SK-N-SH (cell line): ENCODE results near the gene EDIL3. TPM values are rescaled to one million over a fixed set of nuclear protein-coding genes. Genes with fewer than 3 reads are reported as not detected.

Source experiments
- CTCF ChIA-PET: fragments of 300-600, 350-600 bp; formaldehyde crosslinking; extraction: SDS; loops from one replicate; lab custom pipeline; 2021; lab: Yijun Ruan, JAX
- POLR2A ChIA-PET: fragments of 350-600 bp; sonication (Branson Sonifier 250); formaldehyde crosslinking; extraction: SDS; loops from one replicate; lab custom pipeline; 2020; ENCODE audit warnings: antibody characterized with exemption, inconsistent platforms; lab: Yijun Ruan, JAX
- DNase-seq: peaks from one replicate; pipeline ENCODE4 v3.0.0; 2012
- H2AFZ ChIP-seq: fragments of 200-600 bp; sonication (generic); 2 replicates; pipeline ENCODE4 v1.8.1; 2016; ENCODE audit warnings: antibody characterized with exemption, mild to moderate bottlenecking, low read depth
- H3F3A ChIP-seq: fragments of 200-600 bp; sonication (generic); replicated peaks from 2 replicates; pipeline ENCODE3; 2016; ENCODE audit warnings: antibody characterized with exemption, mild to moderate bottlenecking; ENCODE audit not compliant: insufficient read depth
- H3K27ac ChIP-seq, 2 experiments: fragments of 200-500 bp in 1 of 2; fragments of 200-600 bp in 1 of 2; sonication (Bioruptor generic) in 1 of 2; sonication (generic), shearing (Covaris generic) in 1 of 2; 2 replicates each; pipeline versions ENCODE4 v1.5.1 to v1.6.1; 2014 to 2016; ENCODE audit warnings: low read depth in 2 of 2, inconsistent platforms in 1 of 2, low read length in 1 of 2, mild to moderate bottlenecking in 1 of 2, mixed read lengths in 1 of 2
- H3K27me3 ChIP-seq: fragments of 200-600 bp; sonication (generic), shearing (Covaris generic); 2 replicates; pipeline ENCODE4 v1.6.1; 2016; ENCODE audit warnings: mixed run types; ENCODE audit not compliant: insufficient read depth
- H3K36me3 ChIP-seq, 2 experiments: fragments of 200-500 bp in 1 of 2; fragments of 200-600 bp in 1 of 2; sonication (Bioruptor generic) in 1 of 2; sonication (generic) in 1 of 2; replicated peaks in 1 of 2; 2 replicates each; pipeline versions ENCODE3 to v1.5.1; 2014 to 2016; ENCODE audit warnings: low read length in 1 of 2, mild to moderate bottlenecking in 1 of 2; ENCODE audit not compliant: insufficient read depth in 2 of 2, control insufficient read depth in 1 of 2
- H3K4me1 ChIP-seq, 2 experiments: fragments of 200-500 bp in 1 of 2; fragments of 200-600 bp in 1 of 2; sonication (Bioruptor generic) in 1 of 2; sonication (generic), shearing (Covaris generic) in 1 of 2; 2 replicates each; pipeline versions ENCODE4 v1.5.1 to v1.6.1; 2014 to 2016; ENCODE audit warnings: low read depth in 1 of 2, low read length in 1 of 2, mixed run types in 1 of 2; ENCODE audit not compliant: insufficient read depth in 2 of 2, control insufficient read depth in 1 of 2
- H3K4me2 ChIP-seq: fragments of 200-600 bp; sonication (generic), shearing (Covaris generic); 2 replicates; pipeline ENCODE4 v1.6.1; 2017; ENCODE audit warnings: mixed run types
- H3K4me3 ChIP-seq, 2 experiments: fragments of 200-500 bp in 1 of 2; fragments of 200-600 bp in 1 of 2; sonication (Bioruptor generic) in 1 of 2; sonication (generic), shearing (Covaris generic) in 1 of 2; 2 replicates each; pipeline versions ENCODE4 v1.5.1 to v1.8.1; 2014 to 2016; ENCODE audit warnings: low read depth in 2 of 2, inconsistent platforms in 1 of 2, low read length in 1 of 2, mild to moderate bottlenecking in 1 of 2, mixed read lengths in 1 of 2, moderate library complexity in 1 of 2
- H3K79me2 ChIP-seq: fragments of 200-600 bp; sonication (generic); 2 replicates; pipeline ENCODE4 v1.8.1; 2017; ENCODE audit warnings: mild to moderate bottlenecking; ENCODE audit not compliant: insufficient read depth
- H3K9ac ChIP-seq: fragments of 200-600 bp; sonication (generic); 2 replicates; pipeline ENCODE4 v1.6.1; 2017; ENCODE audit warnings: mixed run types
- H3K9me2 ChIP-seq: fragments of 200-600 bp; sonication (generic); 2 replicates; pipeline ENCODE4 v1.6.1; 2017; ENCODE audit warnings: mixed run types
- H3K9me3 ChIP-seq: fragments of 200-600 bp; sonication (generic); 2 replicates; pipeline ENCODE4 v1.6.1; 2017; ENCODE audit warnings: mixed run types, mild to moderate bottlenecking, moderate library complexity
- H4K20me1 ChIP-seq: fragments of 200-600 bp; sonication (generic); 2 replicates; pipeline ENCODE4 v1.6.1; 2017; ENCODE audit warnings: mild to moderate bottlenecking, mixed run types; ENCODE audit not compliant: insufficient read depth
- EP300 ChIP-seq, 2 experiments: IDR thresholded peaks; 2 replicates each; pipeline versions ENCODE4 v1.4.0 to v1.6.1; 2012; ENCODE audit warnings: borderline replicate concordance in 1 of 2, low read depth in 1 of 2, low read length in 1 of 2
- FOXM1 ChIP-seq: IDR thresholded peaks from 2 replicates; pipeline ENCODE4 v1.4.0; 2012; ENCODE audit warnings: low read depth, mild to moderate bottlenecking
- MEF2A ChIP-seq: IDR thresholded peaks from 2 replicates; pipeline ENCODE4 v1.4.0; 2012; ENCODE audit warnings: low read depth, borderline replicate concordance
- MXI1 ChIP-seq: IDR thresholded peaks from 2 replicates; pipeline ENCODE4 v1.6.1; 2012; ENCODE audit warnings: mild to moderate bottlenecking, low read depth, low read length, improper control_type of control experiment
- NFIC ChIP-seq: IDR thresholded peaks from 2 replicates; pipeline ENCODE4 v1.4.0; 2012; ENCODE audit warnings: borderline replicate concordance
- RAD21 ChIP-seq: IDR thresholded peaks from 2 replicates; pipeline ENCODE4 v1.6.1; 2012; ENCODE audit warnings: mild to moderate bottlenecking, low read length
- RCOR1 ChIP-seq: fragments of 150-350 bp; IDR thresholded peaks from 2 replicates; pipeline ENCODE4 v1.6.1; 2017; ENCODE audit warnings: antibody characterized with exemption, low read length
- REST ChIP-seq: IDR thresholded peaks from 2 replicates; pipeline ENCODE4 v1.6.1; 2012; ENCODE audit warnings: mild to moderate bottlenecking, low read depth, low read length, moderate library complexity
- SIN3A ChIP-seq: IDR thresholded peaks from 2 replicates; pipeline ENCODE4 v1.6.1; 2012; ENCODE audit warnings: low read depth, mild to moderate bottlenecking, low read length, moderate library complexity, borderline replicate concordance
- TAF1 ChIP-seq: IDR thresholded peaks from 2 replicates; pipeline ENCODE4 v1.6.1; 2012; ENCODE audit warnings: low read depth, mild to moderate bottlenecking, low read length, moderate library complexity, borderline replicate concordance
- USF2 ChIP-seq: fragments of 150-350 bp; IDR thresholded peaks from 2 replicates; pipeline ENCODE4 v1.6.1; 2017; ENCODE audit warnings: antibody characterized with exemption, low read length, low read depth, borderline replicate concordance
- YY1 ChIP-seq: IDR thresholded peaks from 2 replicates; pipeline ENCODE4 v1.4.0; 2012; ENCODE audit warnings: low read depth, mild to moderate bottlenecking
- ZBTB33 ChIP-seq: IDR thresholded peaks from 2 replicates; pipeline ENCODE4 v1.4.0; 2012; ENCODE audit warnings: low read depth, borderline replicate concordance
- WGBS: methylation state at CpG from one replicate; pipeline ENCODE4 v1.1.6; 2017; ENCODE audit warnings: low lambda C conversion rate; 5-methylcytosine and 5-hydroxymethylcytosine counted together
- polyA plus RNA-seq, 3 experiments: library from polyadenylated mRNA; depleted of rRNA; stranded (reverse); fragments of >200 nt; gene quantifications; 2 replicates each; pipeline ENCODE4 v1.2.3, GENCODE V29; 2012
- TF ChIP-seq, protein P1 (sequence below): fragments of 200-600 bp; sonication (generic); IDR thresholded peaks from 2 replicates; pipeline ENCODE4 v1.6.1; 2017; ENCODE audit warnings: antibody characterized with exemption, mild to moderate bottlenecking, moderate library complexity

The EDIL3 gene
- polyA plus RNA-seq, 1 of the 3 experiments (the other 2 are of a cell fraction) = 51.5 TPM

GRCh38 chr5:84397385-84397784 is 12.7 kb upstream of the EDIL3 start:
- no peak overlapping the region for H3K9ac ChIP-seq
- peaks cover 9% of the 10 kb centered on the region; the same call in 1 of the 2 replicates for H3K79me2 ChIP-seq
- no peak overlapping the region for H3K4me3 ChIP-seq
- POLR2A ChIA-PET = no interaction called here
- H2AFZ ChIP-seq = no peak overlapping the region
- no peak for DNase-seq
- H3K4me1 ChIP-seq = peaks cover 0 to 25% of the 10 kb centered on the region in 2 experiments; a peak in 1 of 4 replicates
- H3K27me3 ChIP-seq = no peaks in the 10 kb centered on the region
- peaks cover 0 to 10% of the 10 kb centered on the region in 2 experiments for H3K36me3 ChIP-seq
- H3K27ac ChIP-seq = no peak overlapping the region
- 81% methylated on average over 1 of the region's 1 CpG for WGBS
- TF ChIP-seq ZBTB33 = no peak
- TF ChIP-seq REST = no peak
- TF ChIP-seq MEF2A = no peak
- no peak for TF ChIP-seq FOXM1
- no peak for TF ChIP-seq RCOR1
- no peak for TF ChIP-seq SIN3A
- TF ChIP-seq, protein P1, sequence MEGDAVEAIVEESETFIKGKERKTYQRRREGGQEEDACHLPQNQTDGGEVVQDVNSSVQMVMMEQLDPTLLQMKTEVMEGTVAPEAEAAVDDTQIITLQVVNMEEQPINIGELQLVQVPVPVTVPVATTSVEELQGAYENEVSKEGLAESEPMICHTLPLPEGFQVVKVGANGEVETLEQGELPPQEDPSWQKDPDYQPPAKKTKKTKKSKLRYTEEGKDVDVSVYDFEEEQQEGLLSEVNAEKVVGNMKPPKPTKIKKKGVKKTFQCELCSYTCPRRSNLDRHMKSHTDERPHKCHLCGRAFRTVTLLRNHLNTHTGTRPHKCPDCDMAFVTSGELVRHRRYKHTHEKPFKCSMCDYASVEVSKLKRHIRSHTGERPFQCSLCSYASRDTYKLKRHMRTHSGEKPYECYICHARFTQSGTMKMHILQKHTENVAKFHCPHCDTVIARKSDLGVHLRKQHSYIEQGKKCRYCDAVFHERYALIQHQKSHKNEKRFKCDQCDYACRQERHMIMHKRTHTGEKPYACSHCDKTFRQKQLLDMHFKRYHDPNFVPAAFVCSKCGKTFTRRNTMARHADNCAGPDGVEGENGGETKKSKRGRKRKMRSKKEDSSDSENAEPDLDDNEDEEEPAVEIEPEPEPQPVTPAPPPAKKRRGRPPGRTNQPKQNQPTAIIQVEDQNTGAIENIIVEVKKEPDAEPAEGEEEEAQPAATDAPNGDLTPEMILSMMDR = no peak
- no peak for TF ChIP-seq EP300 (IDR thresholded peaks at IDR 0.05; ENCODE audit: borderline replicate concordance in 1 of 2, low read depth in 1 of 2, low read length in 1 of 2)
- TF ChIP-seq NFIC = no peak
- TF ChIP-seq USF2 = no peak
- no peak for TF ChIP-seq YY1
- no peak for TF ChIP-seq TAF1
- TF ChIP-seq MXI1 = no peak
- no peak for TF ChIP-seq RAD21
- CTCF ChIA-PET = no interaction called here
- H3K9me2 ChIP-seq = no peaks in the 10 kb centered on the region
- H3K9me3 ChIP-seq = no peaks in the 10 kb centered on the region
- peaks cover 16% of the 10 kb centered on the region for H3F3A ChIP-seq
- no peak overlapping the region for H3K4me2 ChIP-seq
- no peaks in the 10 kb centered on the region for H4K20me1 ChIP-seq
